OCI-LY3 (cell line): ENCODE data around the gene IDH3A.

ENCODE experiments used
- EZH2phosphoT487 ChIP-seq: fragments of 200-600 bp; shearing (Covaris generic); IDR thresholded peaks from 2 replicates; pipeline ENCODE4 v1.6.1; 2018; ENCODE audit warnings: antibody characterized with exemption, mixed run types, low read depth
- TF ChIP-seq, protein P1 (sequence below): fragments of 200-600, 300-600 bp; sonication (generic); IDR thresholded peaks from 2 replicates; pipeline ENCODE4 v1.5.1; 2014; ENCODE audit warnings: antibody characterized with exemption, low read length, low read depth

DNA sequence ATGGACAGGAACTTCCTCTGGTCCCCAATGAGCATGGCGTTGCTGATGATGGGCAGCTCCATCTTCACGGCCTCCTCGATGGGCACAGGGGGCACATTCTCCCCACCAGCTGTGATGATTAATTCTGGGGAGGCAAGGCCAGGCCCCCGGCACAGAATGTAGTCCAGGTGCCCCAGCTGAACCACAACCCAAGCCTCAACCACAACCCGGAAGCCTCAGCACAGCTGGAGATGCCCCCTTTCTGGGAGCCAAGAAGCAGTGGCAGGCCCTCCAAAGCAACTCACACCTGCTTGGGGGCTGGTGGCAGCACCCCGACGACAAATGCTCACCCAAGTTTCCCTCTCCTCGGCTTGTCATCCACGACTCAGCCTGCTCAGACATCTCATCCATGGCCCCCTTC is 25.2 kb downstream of the IDH3A start:
- TF ChIP-seq, protein P1, sequence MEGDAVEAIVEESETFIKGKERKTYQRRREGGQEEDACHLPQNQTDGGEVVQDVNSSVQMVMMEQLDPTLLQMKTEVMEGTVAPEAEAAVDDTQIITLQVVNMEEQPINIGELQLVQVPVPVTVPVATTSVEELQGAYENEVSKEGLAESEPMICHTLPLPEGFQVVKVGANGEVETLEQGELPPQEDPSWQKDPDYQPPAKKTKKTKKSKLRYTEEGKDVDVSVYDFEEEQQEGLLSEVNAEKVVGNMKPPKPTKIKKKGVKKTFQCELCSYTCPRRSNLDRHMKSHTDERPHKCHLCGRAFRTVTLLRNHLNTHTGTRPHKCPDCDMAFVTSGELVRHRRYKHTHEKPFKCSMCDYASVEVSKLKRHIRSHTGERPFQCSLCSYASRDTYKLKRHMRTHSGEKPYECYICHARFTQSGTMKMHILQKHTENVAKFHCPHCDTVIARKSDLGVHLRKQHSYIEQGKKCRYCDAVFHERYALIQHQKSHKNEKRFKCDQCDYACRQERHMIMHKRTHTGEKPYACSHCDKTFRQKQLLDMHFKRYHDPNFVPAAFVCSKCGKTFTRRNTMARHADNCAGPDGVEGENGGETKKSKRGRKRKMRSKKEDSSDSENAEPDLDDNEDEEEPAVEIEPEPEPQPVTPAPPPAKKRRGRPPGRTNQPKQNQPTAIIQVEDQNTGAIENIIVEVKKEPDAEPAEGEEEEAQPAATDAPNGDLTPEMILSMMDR = no peak
- no peak for TF ChIP-seq EZH2phosphoT487
